HG03280 (cell line): ENCODE data around the gene CDKL1.

Experiments
- ATAC-seq: cut with Tn5 transposase; IDR thresholded peaks from one replicate; pipeline ENCODE4 v1.9.1; 2021; ENCODE audit warnings: mild to moderate bottlenecking, moderate library complexity; ENCODE audit not compliant: unreplicated experiment

Gene CDKL1

DNA sequence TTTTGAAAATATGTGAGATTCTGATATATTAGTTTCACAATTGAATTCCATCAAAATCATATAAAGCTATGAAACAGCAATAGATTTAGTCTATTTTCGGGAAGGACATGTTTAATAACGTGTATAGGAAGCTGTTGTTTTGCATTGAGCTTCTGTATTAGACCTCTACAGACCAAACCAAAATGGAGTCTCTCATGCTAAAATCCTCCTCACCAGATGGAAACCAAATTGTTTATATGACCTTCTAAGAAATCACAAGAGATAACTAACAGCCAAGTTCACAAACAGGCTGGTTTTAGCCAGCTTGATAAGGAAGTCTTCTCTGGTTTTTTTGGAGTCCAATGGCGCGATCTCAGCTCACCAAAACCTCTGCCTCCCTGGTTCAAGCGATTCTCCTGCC lies 108.5 kb downstream of the CDKL1 start:
- no peak for ATAC-seq

- no peak for ATAC-seq
Observed at GRCh38 chr14:50285861-50286260, 110.8 kb downstream of the CDKL1 start.
